NCI-H146 (cell line): Measurements from ENCODE around the gene OTX1.

Source experiments
- DNase-seq: peaks from one replicate; lab custom pipeline; 2025; lab: John Stamatoyannopoulos, UW

Gene OTX1

GRCh38 chr2:63047321-63048279 lies 3.0 kb upstream of the OTX1 start:
- DNase-seq: peak; percentile 47

GRCh38 chr2:63048367-63049171 lies 2.1 kb upstream of the OTX1 start:
- DNase-seq: peak; percentile 41

GRCh38 chr2:63049211-63049969 lies 1.2 kb upstream of the OTX1 start:
- peak; percentile 16 for DNase-seq

- no peak for DNase-seq
Observed at GRCh38 chr2:63049970-63050333, 678 bp upstream of the OTX1 start.

GRCh38 chr2:63051042-63051794 lies 588 bp downstream of the OTX1 start:
- DNase-seq: peak; percentile 44

- DNase-seq: no peak
Observed at GRCh38 chr2:63051795-63052333, 1.2 kb downstream of the OTX1 start.

GRCh38 chr2:63052411-63053080 lies 1.9 kb downstream of the OTX1 start:
- DNase-seq: no peak

GRCh38 chr2:63053081-63053888 lies 2.7 kb downstream of the OTX1 start:
- no peak for DNase-seq

- DNase-seq: no peak
Observed at GRCh38 chr2:63053889-63054602, 3.4 kb downstream of the OTX1 start.

- DNase-seq: no peak
Observed at GRCh38 chr2:63054841-63055225, 4.2 kb downstream of the OTX1 start.

GRCh38 chr2:63055226-63056106 lies 4.8 kb downstream of the OTX1 start:
- DNase-seq: no peak

GRCh38 chr2:63056107-63057050 lies 5.7 kb downstream of the OTX1 start:
- DNase-seq: no peak

GRCh38 chr2:63057249-63058143 lies 6.9 kb downstream of the OTX1 start:
- no peak for DNase-seq

GRCh38 chr2:63058144-63058920 lies 7.7 kb downstream of the OTX1 start:
- no peak for DNase-seq
